Mucosa of descending colon (tissue), 3 donors: ENCODE results near the gene BMI1. TPM values are rescaled to one million over a fixed set of nuclear protein-coding genes. Genes with fewer than 3 reads are reported as not detected.

Experiments
- ATAC-seq: fragments of 200-7000 bp; cut with Tn5 transposase; one replicate; pipeline ENCODE4 v1.9.1; 2020; ENCODE audit warnings: mild to moderate bottlenecking, moderate library complexity
- DNase-seq, 3 donors: peaks; one replicate each; pipeline ENCODE4 v3.0.0-alpha.2; 2020
- H3K36me3 ChIP-seq: fragments of 200-600 bp; one replicate; pipeline ENCODE4 v1.8.0; 2021; ENCODE audit warnings: low read depth, mild to moderate bottlenecking
- H3K4me1 ChIP-seq: fragments of 200-600 bp; one replicate; pipeline ENCODE4 v1.8.0; 2021; ENCODE audit warnings: low read depth, mild to moderate bottlenecking
- H3K4me3 ChIP-seq: fragments of 200-600 bp; one replicate; pipeline ENCODE4 v1.8.0; 2021; ENCODE audit warnings: mild to moderate bottlenecking
- H3K9me3 ChIP-seq: fragments of 200-600 bp; one replicate; pipeline ENCODE4 v1.8.0; 2021; ENCODE audit warnings: mild to moderate bottlenecking
- intact Hi-C, 2 donors: fragments of 100-400 bp; cut with DNase I in 1 of 2; cut with micrococcal nuclease in 1 of 2; formaldehyde crosslinking; loops; one replicate each; pipeline versions ENCODE4 v1.11.0 to v1.11.1; 2022; cut with DNase I, micrococcal nuclease
- total RNA-seq, 3 donors: library from RNA; stranded (reverse); fragmentation: NEBNext Ultra II Directional in 2 of 3; extraction: Animal tissue kit (Norgen Biotek cat#: 25700) in 2 of 3; gene quantifications; one replicate each; pipeline versions ENCODE4 v1.2.1 to v1.2.4, GENCODE V29; 2021 to 2023
- TF ChIP-seq, protein P1 (sequence below): fragments of 200-600 bp; IDR thresholded peaks from one replicate; pipeline ENCODE4 v1.8.0; 2022; ENCODE audit warnings: antibody characterized with exemption, mild to moderate bottlenecking
- donor health status: DM: no; HTN: no; CAD: no; lungs with moderate emphysema.
- donor health status: DM: no; HTN: no; CAD: no.
- donor health status: DM: no; HTN: yes; CAD: no.

BMI1 gene
- total RNA-seq, 3 donors from 2014 or later: 26.6 to 76.6 (median 28.7) TPM

DNA sequence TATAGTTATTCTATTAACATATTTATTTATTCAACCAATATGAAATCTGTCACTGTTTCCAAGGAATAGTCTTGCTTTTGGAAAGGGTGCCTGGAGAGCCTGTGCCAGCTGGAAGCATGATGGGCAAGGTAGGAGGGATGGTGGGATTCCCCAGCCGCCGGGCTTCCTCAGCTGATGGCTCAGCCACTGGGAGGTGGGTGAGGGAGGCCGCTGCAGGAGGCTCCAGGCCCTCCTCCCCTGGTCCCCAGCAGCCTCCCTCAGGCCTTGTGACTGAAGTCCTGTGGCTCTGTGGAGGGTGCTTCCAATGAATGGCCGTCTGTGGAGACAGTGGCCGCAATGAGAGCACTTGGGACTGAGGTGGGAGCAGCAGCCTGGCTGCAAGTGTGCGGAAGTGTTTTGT, 51.4 kb downstream of the BMI1 start:
- Histone ChIP-seq H3K4me1 (no peaks in the 10 kb centered on the region), H3K36me3 (no peaks in the 10 kb centered on the region), H3K4me3 (no peak overlapping the region), H3K9me3 (no peaks in the 10 kb centered on the region)
- TF ChIP-seq, protein P1, sequence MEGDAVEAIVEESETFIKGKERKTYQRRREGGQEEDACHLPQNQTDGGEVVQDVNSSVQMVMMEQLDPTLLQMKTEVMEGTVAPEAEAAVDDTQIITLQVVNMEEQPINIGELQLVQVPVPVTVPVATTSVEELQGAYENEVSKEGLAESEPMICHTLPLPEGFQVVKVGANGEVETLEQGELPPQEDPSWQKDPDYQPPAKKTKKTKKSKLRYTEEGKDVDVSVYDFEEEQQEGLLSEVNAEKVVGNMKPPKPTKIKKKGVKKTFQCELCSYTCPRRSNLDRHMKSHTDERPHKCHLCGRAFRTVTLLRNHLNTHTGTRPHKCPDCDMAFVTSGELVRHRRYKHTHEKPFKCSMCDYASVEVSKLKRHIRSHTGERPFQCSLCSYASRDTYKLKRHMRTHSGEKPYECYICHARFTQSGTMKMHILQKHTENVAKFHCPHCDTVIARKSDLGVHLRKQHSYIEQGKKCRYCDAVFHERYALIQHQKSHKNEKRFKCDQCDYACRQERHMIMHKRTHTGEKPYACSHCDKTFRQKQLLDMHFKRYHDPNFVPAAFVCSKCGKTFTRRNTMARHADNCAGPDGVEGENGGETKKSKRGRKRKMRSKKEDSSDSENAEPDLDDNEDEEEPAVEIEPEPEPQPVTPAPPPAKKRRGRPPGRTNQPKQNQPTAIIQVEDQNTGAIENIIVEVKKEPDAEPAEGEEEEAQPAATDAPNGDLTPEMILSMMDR: no peak
- DNase-seq (no peak), ATAC-seq (no peak)
- intact Hi-C loops: no loop called here

DNA sequence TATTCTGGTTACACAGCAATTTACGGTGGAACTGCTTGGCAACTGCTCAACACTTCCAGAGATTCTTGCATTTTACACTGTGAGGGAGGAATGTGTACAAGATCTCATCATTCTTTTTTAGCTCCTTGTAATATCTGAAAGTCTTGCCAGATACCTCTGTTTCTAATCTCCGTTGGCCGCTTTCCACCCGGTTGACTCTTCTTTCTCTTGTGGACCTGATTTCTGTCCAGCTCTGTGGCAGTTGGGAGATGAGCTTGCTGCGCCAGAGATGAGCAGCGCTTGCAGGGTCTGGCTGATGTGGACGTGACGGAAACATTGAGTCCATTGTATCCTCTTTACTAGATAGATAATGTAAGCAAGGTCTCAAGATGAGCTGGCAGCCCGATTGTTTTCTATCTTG, 52.0 kb downstream of the BMI1 start:
- no peak overlapping the region for H3K4me3 ChIP-seq
- DNase-seq: no peak
- TF ChIP-seq, protein P1: no peak
- ATAC-seq: no peak
- intact Hi-C loops: no loop called here
- no peaks in the 10 kb centered on the region for H3K4me1 ChIP-seq
- H3K9me3 ChIP-seq: no peaks in the 10 kb centered on the region
- no peaks in the 10 kb centered on the region for H3K36me3 ChIP-seq

DNA sequence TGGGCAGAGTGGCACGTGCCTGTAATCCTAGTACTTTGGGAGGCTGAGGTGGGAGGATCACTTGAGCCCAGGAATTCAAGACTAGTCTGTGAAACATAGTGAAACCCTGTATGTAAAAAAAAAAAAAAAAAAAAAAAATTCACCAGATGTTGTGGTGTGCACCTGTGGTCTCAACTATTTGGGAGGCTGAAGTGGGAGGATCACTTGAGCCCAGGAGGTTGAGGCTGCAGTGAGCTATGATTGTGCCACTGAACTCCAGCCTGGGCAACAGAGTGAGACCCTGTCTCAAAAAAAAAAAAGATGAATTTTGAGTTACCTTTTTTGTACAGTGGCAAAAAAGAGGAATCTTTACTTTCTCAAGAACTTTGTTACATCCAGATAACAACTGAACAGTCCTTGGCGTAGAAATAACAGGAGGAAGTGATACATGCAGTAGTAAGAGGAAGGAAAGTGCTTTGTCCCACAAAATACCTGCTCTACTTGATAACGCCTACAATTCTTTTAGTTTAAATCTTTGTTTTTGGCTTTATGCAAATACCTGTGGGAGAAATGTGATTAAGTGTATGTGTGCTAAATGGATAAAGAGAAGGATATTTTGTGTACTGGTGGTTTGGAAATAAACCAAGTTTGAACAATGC, 53.7 kb downstream of the BMI1 start:
- no peaks in the 10 kb centered on the region for H3K36me3 ChIP-seq
- no peaks in the 10 kb centered on the region for H3K9me3 ChIP-seq
- ATAC-seq (no peak), DNase-seq (no peak)
- H3K4me3 ChIP-seq: no peak overlapping the region
- intact Hi-C loops: no loop called here
- no peaks in the 10 kb centered on the region for H3K4me1 ChIP-seq
- TF ChIP-seq, protein P1: no peak

DNA sequence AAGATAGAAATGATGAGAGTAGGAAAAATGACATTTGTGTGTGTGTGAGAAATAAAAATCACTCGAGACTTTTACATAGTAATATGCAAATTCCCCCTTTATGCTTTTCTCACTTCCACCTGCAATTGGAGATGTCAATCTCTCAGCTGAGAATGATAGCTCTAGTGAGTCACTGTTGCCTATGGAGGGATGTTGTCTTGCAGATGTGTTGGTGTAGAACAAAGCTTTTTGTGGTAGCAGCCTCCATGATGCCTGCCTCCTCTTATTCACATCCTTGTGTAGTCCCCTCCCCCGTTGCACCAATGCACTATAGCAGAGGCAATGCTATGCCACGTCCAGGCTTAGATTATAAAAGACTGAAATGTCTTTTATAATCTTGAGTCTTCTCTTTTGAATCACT, 58.2 kb downstream of the BMI1 start:
- Histone ChIP-seq H3K9me3 (no peaks in the 10 kb centered on the region), H3K4me3 (no peak overlapping the region), H3K4me1 (no peaks in the 10 kb centered on the region), H3K36me3 (no peaks in the 10 kb centered on the region)
- TF ChIP-seq, protein P1: no peak
- intact Hi-C loops: no loop called here
- ATAC-seq (no peak), DNase-seq (no peak)

Other genes with a start within 250 kb of the BMI1 start
- gene EBLN1, start 103.1 kb upstream of the BMI1 start, total RNA-seq: not detected
- 10 to 100 TPM; 48.4 to 56.5 (median 51.2) TPM for gene COMMD3, start 4.7 kb upstream of the BMI1 start, total RNA-seq
- not detected for gene SPAG6, start 24.4 kb downstream of the BMI1 start, total RNA-seq